ENCODE measurements around the gene SASH1. TPM values are rescaled to one million over a fixed set of nuclear protein-coding genes. Genes with fewer than 3 reads are reported as not detected.

SASH1 gene
- total and polyA plus RNA-seq, 2 of the 8 experiments (the other 6 are each of a cell fraction or from before 2014, with no cell fraction given), result 6.0 to 20.2 TPM

- Histone ChIP-seq H4K5ac (ENCODE audit: insufficient read length, low read depth, low read length) (no peak overlapping the region), H3K56ac (replicated peaks; ENCODE audit: insufficient read length, low read depth, low read length) (no peak overlapping the region), H3K4me1 (replicated peaks in 1 of 4; ENCODE audit: control insufficient read depth in 3 of 4, insufficient read depth in 4 of 4, low read length in 3 of 4) (no peaks in the 10 kb centered on the region), H3K14ac (ENCODE audit: insufficient read length) (no peak overlapping the region), H3K27me3 (replicated peaks in 1 of 4; ENCODE audit: control insufficient read depth in 3 of 4, extremely low read depth in 1 of 4, insufficient read depth in 3 of 4, low read length in 3 of 4) (no peaks in the 10 kb centered on the region), H2BK12ac (ENCODE audit: low read depth, low read length) (no peak overlapping the region), H3K18ac (ENCODE audit: extremely low read depth, low read length) (no peak overlapping the region), H4K20me1 (replicated peaks in 1 of 2; ENCODE audit: control insufficient read depth in 1 of 2, insufficient read depth in 2 of 2, low read length in 2 of 2) (peaks cover 2 to 3% of the 10 kb centered on the region in 2 experiments), H3K23me2 (ENCODE audit: low read depth, low read length) (no peaks in the 10 kb centered on the region), H3K9ac (replicated peaks in 1 of 4; ENCODE audit: extremely low read depth in 1 of 4, low read depth in 3 of 4, low read length in 3 of 4) (no peak overlapping the region), H4K91ac (replicated peaks; ENCODE audit: insufficient read length, low read length) (no peak overlapping the region), H3K4ac (replicated peaks; ENCODE audit: insufficient read length, low read depth, low read length) (no peak overlapping the region), H2BK20ac (ENCODE audit: low read length) (no peak overlapping the region), H4K8ac (ENCODE audit: extremely low read depth, insufficient read depth, low read length) (no peak overlapping the region), H2AK5ac (ENCODE audit: low read depth, low read length) (no peak overlapping the region), H3K9me3 (ENCODE audit: insufficient read depth in 2 of 2, low read depth in 1 of 2, low read length in 1 of 2) (no peaks in the 10 kb centered on the region), H3K23ac (ENCODE audit: insufficient read length) (no peak overlapping the region), H3K79me2 (ENCODE audit: control insufficient read depth in 1 of 2, insufficient read depth in 2 of 2, low read length in 2 of 2) (peaks cover 0 to 3% of the 10 kb centered on the region in 2 experiments; a peak in 1 of 4 replicates), H3K4me3 (ENCODE audit: extremely low read depth in 1 of 4, insufficient read depth in 2 of 4, low read depth in 3 of 4, low read length in 4 of 4) (no peak overlapping the region), H2AFZ (ENCODE audit: low read length) (no peak overlapping the region), H3K36me3 (ENCODE audit: control insufficient read depth in 2 of 4, insufficient read depth in 4 of 4, low read length in 3 of 4) (no peaks in the 10 kb centered on the region; a peak in 2 of 8 replicates), H3K79me1 (ENCODE audit: low read depth, low read length) (no peaks in the 10 kb centered on the region; the same call in 1 of the 2 replicates), H3K27ac (ENCODE audit: low read depth, low read length) (no peak overlapping the region), H2BK5ac (ENCODE audit: low read depth, low read length) (no peak overlapping the region), H3K4me2 (ENCODE audit: insufficient read depth in 1 of 2, low read depth in 2 of 2, low read length in 2 of 2) (no peak overlapping the region), H2BK120ac (replicated peaks; ENCODE audit: low read depth, low read length) (no peak overlapping the region), H2BK15ac (ENCODE audit: low read length) (no peak overlapping the region)
- no peak for TF ChIP-seq YY1 (IDR thresholded peaks at IDR 0.05; ENCODE audit: low read depth, low read length)
- no peak for TF ChIP-seq SRF (IDR thresholded peaks at IDR 0.05; ENCODE audit: low read depth, low read length)
- no peak for TF ChIP-seq EZH2 (IDR thresholded peaks at IDR 0.05; ENCODE audit: low read depth, low read length, severe bottlenecking)
- TF ChIP-seq SP2 (IDR thresholded peaks at IDR 0.05; ENCODE audit: low read length), result no peak
- no peak for TF ChIP-seq JUN (IDR thresholded peaks at IDR 0.05; ENCODE audit: low read depth, low read length)
- no peak for TF ChIP-seq KDM5A (IDR thresholded peaks at IDR 0.05; ENCODE audit: low read length)
- DNase-seq (ENCODE audit: low read depth in 1 of 2, low spot score in 2 of 2) (no peak), FAIRE-seq (no peak)
- ChIA-PET CTCF (ENCODE audit: partially characterized antibody) (interaction anchor here (0.6 to 0.7 kb wide), 2 partner anchors 322 to 999 kb away, joined by 3 read pairs; no protein-coding TSS in a partner anchor), POLR2A (ENCODE audit: partially characterized antibody) (interaction anchor here (0.6 kb wide), 1 partner anchor 35 kb away, joined by 3 read pairs; no protein-coding TSS in a partner anchor)
- WGBS, 2 experiments (ENCODE audit: extremely low coverage in 1 of 2, insufficient coverage in 1 of 2, insufficient read length in 1 of 2, insufficient replicate concordance in 2 of 2, low coverage in 1 of 2, low lambda C conversion rate in 2 of 2, missing lambda C conversion rate in 1 of 2), result 84% methylated on average over 6 of the region's 6 CpGs; no CpG with 5 or more reads in 1 of the 2 experiments
These were observed 160.1 kb downstream of the SASH1 start for GRCh38 chr6:148502773-148503135.

Measured in H1 (cell line).